Right kidney (tissue), 1 donor: Measurements from ENCODE around the gene PRKD1.
"Not testable (repeated sequence)": the region's sequence is repeated elsewhere in the genome, so short reads cannot be mapped to it uniquely, and the experiment has no call there.

Source experiments
- DNase-seq: peaks from one replicate; pipeline ENCODE4 v3.0.0-alpha.2; 2016

Gene PRKD1

GRCh38 chr14:29900609-29901350 lies 26.9 kb downstream of the PRKD1 start:
- DNase-seq = no peak

- no peak for DNase-seq
Observed at GRCh38 chr14:29898470-29898869, 29.2 kb downstream of the PRKD1 start.

DNA sequence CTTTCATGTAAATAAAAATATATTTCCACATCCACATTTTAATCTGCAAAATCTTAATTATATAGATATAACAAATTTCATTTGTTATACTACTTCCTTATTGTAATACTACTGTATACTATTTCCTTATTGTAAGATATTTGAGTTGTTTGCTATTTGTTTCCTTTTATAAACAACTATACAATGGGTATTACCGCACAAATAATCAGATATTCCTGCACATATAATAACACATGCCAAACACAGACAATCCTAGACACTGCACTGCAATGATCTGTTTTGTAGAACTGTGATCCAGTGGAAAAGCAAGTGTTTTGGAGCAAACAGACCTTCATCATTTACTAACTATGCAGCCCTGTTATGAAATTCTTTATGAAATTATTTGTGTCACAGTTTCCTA lies 30.5 kb downstream of the PRKD1 start:
- no peak for DNase-seq

DNA sequence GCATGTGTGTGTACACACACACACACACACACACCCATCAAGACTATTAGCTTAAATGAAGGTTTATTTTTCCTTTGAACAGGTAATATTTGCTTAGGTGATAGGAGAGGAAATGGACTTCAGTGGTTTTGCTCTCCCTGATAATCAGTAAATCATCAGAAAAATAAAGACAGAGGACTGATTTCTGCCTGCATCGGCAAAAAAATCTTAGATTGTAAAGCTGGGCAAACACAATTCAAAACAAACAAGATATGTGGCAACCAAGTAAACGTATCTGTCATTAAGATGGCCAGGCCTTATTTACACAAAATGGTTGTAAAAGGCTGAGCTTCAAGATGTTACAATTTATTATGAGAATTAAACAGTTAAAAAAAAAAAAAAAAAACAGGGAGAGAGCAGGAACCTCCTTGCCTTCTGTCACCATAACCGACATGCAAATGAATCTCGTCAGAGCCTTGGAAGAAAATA lies 31.3 kb downstream of the PRKD1 start:
- DNase-seq = no peak

DNA sequence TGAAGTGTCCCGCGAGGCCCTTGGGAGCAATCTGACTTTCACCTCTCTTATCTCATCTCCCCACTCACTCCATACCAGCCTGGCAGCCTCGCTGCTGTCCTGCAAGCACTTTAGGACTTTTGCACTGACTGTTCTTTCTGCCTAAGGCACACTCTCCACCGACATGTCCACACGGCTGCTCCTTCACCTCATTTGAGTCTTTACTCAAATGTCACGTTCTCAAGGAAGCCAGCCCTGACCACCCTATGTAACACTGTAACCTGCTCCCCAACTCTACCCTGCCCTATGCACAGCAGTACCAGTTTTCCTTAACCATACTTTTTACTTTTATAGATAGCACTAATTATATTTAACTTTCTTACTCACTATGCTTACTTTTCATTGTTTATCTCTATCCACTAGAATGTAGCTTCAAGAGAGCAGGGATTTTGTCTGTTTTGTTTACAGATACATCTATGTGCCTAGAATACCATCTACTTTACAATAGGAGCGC lies 32.0 kb downstream of the PRKD1 start:
- DNase-seq = no peak

DNA sequence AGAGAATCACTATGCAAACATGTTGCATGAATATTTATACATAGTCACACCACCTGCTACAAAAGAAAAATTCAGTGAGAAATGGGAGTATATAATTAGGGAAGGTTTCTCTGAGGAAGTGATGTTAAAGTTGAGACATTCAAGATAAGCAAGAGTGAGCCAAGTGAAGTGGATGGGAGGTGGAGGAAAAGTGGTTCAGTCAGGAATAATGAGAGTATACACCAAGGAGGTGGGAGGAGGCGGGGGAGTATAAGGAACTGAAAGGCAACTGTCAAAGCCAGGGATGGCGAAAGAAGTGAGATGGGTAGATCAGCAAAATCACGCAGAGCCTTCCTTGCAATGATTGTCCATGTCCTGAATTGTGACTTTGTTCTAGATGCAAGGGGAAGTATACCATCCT lies 33.7 kb downstream of the PRKD1 start:
- DNase-seq = no peak

GRCh38 chr14:29892327-29892726 lies 35.3 kb downstream of the PRKD1 start:
- DNase-seq = no peak

GRCh38 chr14:29885988-29886387 lies 41.7 kb downstream of the PRKD1 start:
- no peak for DNase-seq

GRCh38 chr14:29868000-29868399 lies 59.6 kb downstream of the PRKD1 start:
- no peak for DNase-seq

- no peak for DNase-seq
Observed at GRCh38 chr14:29865299-29865698, 62.3 kb downstream of the PRKD1 start.

- DNase-seq = no peak
Observed at GRCh38 chr14:29861996-29862395, 65.7 kb downstream of the PRKD1 start.

DNA sequence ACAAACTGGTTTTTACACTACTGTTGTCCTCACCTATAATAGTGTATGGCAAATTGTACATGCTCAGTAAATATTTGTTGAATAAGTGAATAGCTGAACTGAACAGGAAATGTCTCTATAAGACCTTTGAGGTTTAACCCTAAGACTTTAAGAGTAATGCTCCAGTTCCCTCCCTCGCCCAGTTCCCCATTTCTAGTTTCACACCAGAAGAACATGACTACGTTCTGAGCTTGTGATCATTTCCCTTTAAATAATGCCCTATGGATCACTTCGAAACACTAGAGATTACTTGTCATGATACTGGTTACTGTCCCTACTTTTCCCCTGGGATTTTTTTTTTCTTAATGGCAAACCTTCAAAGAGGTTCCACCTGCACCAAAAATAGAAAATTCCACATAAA lies 69.3 kb downstream of the PRKD1 start:
- no peak for DNase-seq

DNA sequence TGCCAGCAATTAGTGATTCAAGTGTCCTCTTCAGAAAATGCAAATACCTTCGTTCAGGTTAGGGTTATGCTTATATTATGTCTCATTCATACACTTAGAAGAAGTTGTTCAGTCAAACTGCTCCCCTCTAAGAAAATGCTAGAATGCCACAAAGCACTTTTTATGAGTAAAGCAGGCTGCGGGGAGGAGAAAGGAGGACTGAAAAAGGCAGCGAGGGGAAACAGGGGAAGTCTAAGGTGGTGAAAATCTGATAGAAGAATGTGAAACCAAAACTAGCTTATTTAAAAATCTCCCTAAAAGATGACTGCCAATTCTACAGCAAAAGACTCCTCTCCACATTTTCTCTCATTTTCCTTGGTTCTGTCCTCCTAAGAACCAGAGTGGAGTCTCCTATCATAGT lies 70.1 kb downstream of the PRKD1 start:
- no peak for DNase-seq

DNA sequence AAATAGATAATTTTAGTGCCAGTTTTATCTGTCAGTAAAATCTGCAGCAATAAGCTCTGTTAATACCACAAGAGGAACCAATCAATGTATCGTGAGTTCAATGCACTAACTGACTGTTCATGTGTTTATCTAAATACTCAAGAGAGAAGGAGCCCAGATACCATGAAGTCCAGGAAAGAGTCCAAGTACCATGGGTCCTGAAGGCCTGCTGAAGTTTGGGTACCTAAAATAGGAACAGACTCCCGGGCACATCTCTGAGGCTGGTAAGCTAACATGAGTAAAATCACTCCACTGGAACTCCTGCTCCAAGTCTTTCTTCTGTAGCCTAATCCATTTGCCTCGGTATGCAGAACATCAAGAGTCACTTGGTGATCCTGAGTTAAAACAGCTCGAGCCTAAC lies 71.1 kb downstream of the PRKD1 start:
- DNase-seq = no peak

GRCh38 chr14:29853691-29854090 lies 74.0 kb downstream of the PRKD1 start:
- DNase-seq = not testable (repeated sequence)

GRCh38 chr14:29853272-29853671 lies 74.4 kb downstream of the PRKD1 start:
- no peak for DNase-seq

DNA sequence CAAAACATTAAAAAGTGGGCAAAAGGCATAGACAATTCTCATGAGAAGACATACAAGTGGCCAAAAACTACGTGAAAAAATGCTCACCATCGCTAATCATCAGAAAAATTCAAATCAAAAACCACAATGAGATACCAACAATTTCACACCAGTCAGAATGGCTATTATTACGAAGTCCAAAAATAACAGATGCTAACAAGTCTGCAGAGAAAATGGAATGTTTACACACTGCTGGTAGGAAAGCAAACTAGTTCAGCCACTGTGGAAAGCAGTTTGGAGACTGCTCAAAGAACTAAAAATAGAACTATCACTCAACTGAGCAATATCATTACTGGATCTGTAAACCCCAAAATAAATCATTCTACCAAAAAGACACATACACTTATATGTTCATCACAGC lies 76.2 kb downstream of the PRKD1 start:
- no peak for DNase-seq

DNA sequence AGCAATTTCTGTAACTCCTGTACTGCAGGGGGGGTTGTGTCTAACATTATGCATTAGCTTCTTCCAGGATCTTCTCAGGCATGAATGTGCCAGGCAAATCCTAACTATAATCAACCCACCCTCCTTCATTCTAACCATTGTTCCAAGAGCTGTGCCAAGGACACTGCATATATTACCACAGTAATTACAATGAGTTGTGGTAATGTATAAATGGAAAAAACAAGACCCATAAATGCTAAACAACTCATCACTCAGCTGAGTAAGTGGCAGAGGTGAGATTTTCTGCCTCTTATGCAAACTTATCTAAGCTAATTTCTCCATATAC lies 80.6 kb downstream of the PRKD1 start:
- DNase-seq = no peak

DNA sequence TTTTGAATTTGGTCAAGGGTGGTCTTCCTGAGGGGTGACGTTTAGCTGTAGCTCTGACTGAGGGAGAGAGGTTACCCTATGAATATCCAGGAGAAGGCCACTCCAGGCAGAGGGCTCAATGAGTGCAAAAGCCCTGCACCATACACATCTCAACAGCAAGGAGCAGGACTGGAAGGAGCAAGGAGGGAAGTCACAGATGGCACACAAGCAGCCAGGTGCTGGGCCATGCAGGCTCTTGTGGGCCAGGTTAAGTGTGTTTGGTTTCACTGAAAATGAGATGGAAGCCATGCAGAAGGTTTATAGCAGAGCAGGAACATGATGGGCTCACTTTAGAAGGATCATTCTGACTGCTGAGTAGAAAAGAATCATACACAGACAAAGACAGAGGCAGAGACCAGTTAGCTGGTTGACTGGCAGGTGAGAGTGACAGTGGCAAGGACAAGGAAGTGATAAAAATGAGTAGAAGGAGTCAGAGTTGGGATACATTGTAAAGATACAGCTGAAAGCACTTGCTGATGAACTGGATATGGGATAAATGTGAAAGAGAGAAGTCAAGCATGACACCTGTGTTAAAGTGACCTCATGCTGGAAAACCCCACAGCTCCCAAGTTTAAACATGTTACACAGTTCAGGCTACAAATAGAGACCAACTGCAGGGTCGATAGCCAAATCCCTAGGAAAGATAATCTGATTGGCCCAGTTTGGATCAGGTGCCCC lies 81.2 kb downstream of the PRKD1 start:
- peak; percentile 23 for DNase-seq

GRCh38 chr14:29843981-29844380 lies 83.7 kb downstream of the PRKD1 start:
- DNase-seq = no peak

- DNase-seq = no peak
Observed at GRCh38 chr14:29842228-29842627, 85.4 kb downstream of the PRKD1 start.

- not testable (repeated sequence) for DNase-seq
Observed at GRCh38 chr14:29840369-29840892, 87.2 kb downstream of the PRKD1 start.

GRCh38 chr14:29839691-29840090 lies 88.0 kb downstream of the PRKD1 start:
- not testable (repeated sequence) for DNase-seq

DNA sequence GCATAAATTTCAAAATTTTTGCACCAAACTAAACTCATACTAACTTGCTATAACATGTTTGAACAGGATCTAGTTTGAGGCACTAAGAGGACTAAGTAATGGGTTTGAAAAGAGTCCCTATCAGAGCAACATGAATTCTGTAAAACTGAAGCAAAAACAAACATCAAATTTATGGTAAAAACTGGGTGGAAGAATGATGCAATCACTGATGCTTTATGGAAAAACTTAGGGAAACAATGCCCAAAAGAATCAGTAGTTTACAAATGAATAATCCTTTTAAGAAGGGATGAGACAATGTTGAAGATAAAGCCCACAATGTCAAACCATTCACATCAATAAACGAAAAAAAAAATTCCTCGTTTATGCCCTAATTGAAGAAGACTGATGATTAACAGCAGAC lies 88.9 kb downstream of the PRKD1 start:
- no peak for DNase-seq
